Vagina (tissue), 2 donors: ENCODE results near the gene ULK4.

Experiments
- CTCF ChIP-seq, 3 experiments: fragments of 450-650 bp in 2 of 3; fragments of 200-600 bp in 1 of 3; sonication (generic) in 1 of 3; IDR thresholded peaks; one replicate each; pipeline ENCODE4 v1.5.1; 2017 to 2019; ENCODE audit warnings: antibody characterized with exemption in 3 of 3, mild to moderate bottlenecking in 2 of 3, moderate library complexity in 2 of 3
- POLR2A ChIP-seq, 2 donors: fragments of 450-650 bp; IDR thresholded peaks; one replicate each; pipeline ENCODE4 v1.6.1; 2017; ENCODE audit warnings: antibody characterized with exemption in 2 of 2, mild to moderate bottlenecking in 2 of 2, moderate library complexity in 2 of 2

- TF ChIP-seq CTCF (IDR thresholded peaks at IDR 0.05) (no peak), POLR2A (IDR thresholded peaks at IDR 0.05) (no peak)
Measured at GRCh38 chr3:41580274-41580959, 381.5 kb downstream of the ULK4 start.
